ENCODE results near the gene ANK3.

DNA sequence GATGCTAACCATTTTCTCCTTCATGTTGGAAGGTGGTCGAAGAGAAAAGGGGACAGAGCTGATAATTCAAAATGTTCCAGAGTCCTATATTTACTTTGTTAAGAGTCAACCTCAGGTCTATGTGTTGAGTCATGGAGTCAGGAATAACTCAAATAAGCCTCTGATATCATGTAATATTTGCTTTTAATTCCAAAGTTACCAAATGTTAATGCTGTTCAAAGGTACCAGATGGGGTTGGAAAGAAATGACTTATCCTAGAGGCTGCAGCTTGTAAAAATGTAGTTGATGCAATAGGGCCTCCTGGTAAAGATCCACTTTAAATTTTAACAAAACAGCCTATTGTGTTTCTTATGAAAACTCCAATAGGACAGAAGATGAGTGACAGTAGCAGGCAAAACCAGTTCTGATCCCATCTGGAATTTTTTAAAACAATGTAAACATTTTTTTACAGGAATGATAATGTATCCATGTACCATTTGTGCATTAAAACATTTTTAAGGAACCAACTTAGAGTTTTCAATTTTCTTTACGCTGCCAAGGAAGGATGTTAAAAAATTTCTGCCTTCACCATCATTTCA is 218.2 kb downstream of the ANK3 start:
- TF ChIP-seq CTCF (IDR thresholded peaks at IDR 0.05; ENCODE audit: poor library complexity) (no peak), EZH2 (IDR thresholded peaks at IDR 0.05; ENCODE audit: borderline replicate concordance) (no peak), EZH2phosphoT487 (IDR thresholded peaks at IDR 0.05; ENCODE audit: low read depth, severe bottlenecking, unreplicated experiment) (no peak)
